DND-41 (cell line): ENCODE data around the gene TAAR9.

Experiments used
- ATAC-seq: fragments of 200-7000 bp; cut with Tn5 transposase; 3 replicates; pipeline ENCODE4 v1.9.1; 2021; ENCODE audit warnings: low read depth; ENCODE audit not compliant: insufficient read depth
- DNase-seq: peaks from one replicate; pipeline ENCODE4 v3.0.0-alpha.2; 2020
- H2AFZ ChIP-seq: 2 replicates; pipeline ENCODE4 v1.6.0; 2012; ENCODE audit warnings: low read depth, low read length
- H3K27ac ChIP-seq: 2 replicates; pipeline ENCODE4 v1.5.1; 2012; ENCODE audit warnings: low read length, inconsistent platforms
- H3K27me3 ChIP-seq: fragments of 200-600 bp; sonication (generic); 2 replicates; pipeline ENCODE4 v1.6.0; 2012; ENCODE audit warnings: low read length, mild to moderate bottlenecking, inconsistent platforms; ENCODE audit not compliant: insufficient read depth, poor library complexity
- H3K36me3 ChIP-seq: 2 replicates; pipeline ENCODE4 v1.5.1; 2012; ENCODE audit warnings: low read length, inconsistent platforms; ENCODE audit not compliant: insufficient read depth
- H3K4me1 ChIP-seq: 2 replicates; pipeline ENCODE4 v1.5.1; 2012; ENCODE audit warnings: mild to moderate bottlenecking, low read length; ENCODE audit not compliant: insufficient read depth
- H3K4me2 ChIP-seq: 2 replicates; pipeline ENCODE4 v1.6.0; 2012; ENCODE audit warnings: mild to moderate bottlenecking, moderate library complexity, low read length, inconsistent platforms; ENCODE audit not compliant: insufficient read depth
- H3K4me3 ChIP-seq, 2 experiments: fragments of 200-600 bp in 1 of 2; shearing (Covaris generic) in 1 of 2; 2 replicates each; pipeline ENCODE4 v1.5.1; 2012 to 2016; ENCODE audit warnings: inconsistent platforms in 2 of 2, low read length in 2 of 2, mild to moderate bottlenecking in 2 of 2, low read depth in 1 of 2, moderate library complexity in 1 of 2
- H3K79me2 ChIP-seq: 2 replicates; pipeline ENCODE4 v1.6.0; 2012; ENCODE audit warnings: low read length, inconsistent platforms; ENCODE audit not compliant: insufficient read depth
- H3K9ac ChIP-seq: 2 replicates; pipeline ENCODE4 v1.6.0; 2012; ENCODE audit warnings: low read depth, mild to moderate bottlenecking, inconsistent platforms, low read length, moderate library complexity
- H3K9me3 ChIP-seq: 2 replicates; pipeline ENCODE4 v1.5.1; 2012; ENCODE audit warnings: low read length, moderate library complexity, mild to moderate bottlenecking, inconsistent platforms; ENCODE audit not compliant: insufficient read depth, severe bottlenecking
- H4K20me1 ChIP-seq: 2 replicates; pipeline ENCODE4 v1.6.0; 2012; ENCODE audit warnings: low read length; ENCODE audit not compliant: insufficient read depth
- EZH2 ChIP-seq: IDR thresholded peaks from 3 replicates; pipeline ENCODE4 v1.6.1; 2012; ENCODE audit warnings: borderline replicate concordance, low read depth, mild to moderate bottlenecking, moderate library complexity, low read length, inconsistent platforms; ENCODE audit not compliant: severe bottlenecking
- TF ChIP-seq, protein P1 (sequence below): IDR thresholded peaks from 2 replicates; pipeline ENCODE4 v1.5.1; 2012; ENCODE audit warnings: borderline replicate concordance, low read length, moderate library complexity, mild to moderate bottlenecking; ENCODE audit not compliant: poor library complexity, severe bottlenecking; ENCODE audit errors: extremely low read depth

Gene TAAR9

GRCh38 chr6:132490478-132491204 lies 47.4 kb upstream of the TAAR9 start:
- ATAC-seq, result no peak
- Histone ChIP-seq H3K4me2 (no peak overlapping the region), H4K20me1 (peaks cover 12% of the 10 kb centered on the region; the same call in 1 of the 2 replicates), H3K79me2 (no peaks in the 10 kb centered on the region; the same call in 1 of the 2 replicates), H2AFZ (no peak overlapping the region), H3K9ac (no peak overlapping the region), H3K4me3 (no peak overlapping the region), H3K27ac (no peak overlapping the region), H3K9me3 (no peaks in the 10 kb centered on the region), H3K27me3 (no peaks in the 10 kb centered on the region), H3K4me1 (no peaks in the 10 kb centered on the region), H3K36me3 (0 out of 2 replicates have a peak, but pooled peaks cover 11% of the 10 kb centered on the region)
- DNase-seq, result no peak
- no peak for TF ChIP-seq EZH2
- TF ChIP-seq, protein P1, sequence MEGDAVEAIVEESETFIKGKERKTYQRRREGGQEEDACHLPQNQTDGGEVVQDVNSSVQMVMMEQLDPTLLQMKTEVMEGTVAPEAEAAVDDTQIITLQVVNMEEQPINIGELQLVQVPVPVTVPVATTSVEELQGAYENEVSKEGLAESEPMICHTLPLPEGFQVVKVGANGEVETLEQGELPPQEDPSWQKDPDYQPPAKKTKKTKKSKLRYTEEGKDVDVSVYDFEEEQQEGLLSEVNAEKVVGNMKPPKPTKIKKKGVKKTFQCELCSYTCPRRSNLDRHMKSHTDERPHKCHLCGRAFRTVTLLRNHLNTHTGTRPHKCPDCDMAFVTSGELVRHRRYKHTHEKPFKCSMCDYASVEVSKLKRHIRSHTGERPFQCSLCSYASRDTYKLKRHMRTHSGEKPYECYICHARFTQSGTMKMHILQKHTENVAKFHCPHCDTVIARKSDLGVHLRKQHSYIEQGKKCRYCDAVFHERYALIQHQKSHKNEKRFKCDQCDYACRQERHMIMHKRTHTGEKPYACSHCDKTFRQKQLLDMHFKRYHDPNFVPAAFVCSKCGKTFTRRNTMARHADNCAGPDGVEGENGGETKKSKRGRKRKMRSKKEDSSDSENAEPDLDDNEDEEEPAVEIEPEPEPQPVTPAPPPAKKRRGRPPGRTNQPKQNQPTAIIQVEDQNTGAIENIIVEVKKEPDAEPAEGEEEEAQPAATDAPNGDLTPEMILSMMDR, result no peak

DNA sequence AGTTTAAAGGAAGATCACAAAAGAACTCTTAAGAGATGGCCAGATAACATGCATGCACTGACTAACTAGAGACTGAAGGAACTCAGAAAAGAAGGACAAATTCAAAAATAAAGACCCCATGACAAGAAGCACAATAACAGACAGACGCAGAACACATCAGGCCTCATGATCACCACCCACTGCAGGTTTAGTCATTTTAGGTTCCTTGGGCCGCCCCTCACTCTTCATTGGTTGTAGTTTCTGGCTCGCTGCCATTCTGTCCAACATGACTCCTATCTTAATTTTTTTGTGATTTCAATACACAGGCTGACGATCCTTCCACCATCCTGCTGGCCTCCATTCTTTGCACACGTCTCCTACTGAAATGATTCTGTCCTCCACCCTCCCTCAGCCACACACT lies 46.8 kb upstream of the TAAR9 start:
- Histone ChIP-seq H2AFZ (no peak overlapping the region), H3K36me3 (0 out of 2 replicates have a peak, but pooled peaks cover 11% of the 10 kb centered on the region), H3K9me3 (no peaks in the 10 kb centered on the region), H3K27me3 (no peaks in the 10 kb centered on the region), H3K27ac (no peak overlapping the region), H3K79me2 (no peaks in the 10 kb centered on the region; the same call in 1 of the 2 replicates), H3K4me1 (no peaks in the 10 kb centered on the region), H3K4me2 (no peak overlapping the region), H3K4me3 (no peak overlapping the region), H3K9ac (no peak overlapping the region), H4K20me1 (peaks cover 12% of the 10 kb centered on the region; the same call in 1 of the 2 replicates)
- no peak for TF ChIP-seq EZH2
- TF ChIP-seq, protein P1, result no peak
- ATAC-seq (no peak), DNase-seq (no peak)

DNA sequence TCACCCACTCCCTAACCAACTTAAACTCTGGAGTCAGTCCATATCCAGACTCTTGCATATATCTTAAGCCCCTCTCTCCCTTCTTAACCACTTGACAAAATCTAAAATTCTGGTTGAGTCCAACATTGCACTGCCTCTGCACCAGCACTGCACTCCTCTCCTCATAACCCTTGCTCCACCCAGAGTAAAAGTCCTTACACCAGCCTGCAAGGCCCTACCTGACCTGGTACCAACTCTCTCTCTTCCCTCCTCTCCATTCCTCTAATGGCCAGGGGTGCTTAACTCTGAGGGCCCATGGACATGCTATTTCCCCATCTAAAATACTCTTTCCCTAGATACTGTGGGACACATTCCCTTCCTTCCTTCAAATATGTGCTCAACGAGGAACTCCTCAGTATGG lies 46.2 kb upstream of the TAAR9 start:
- Histone ChIP-seq H3K4me1 (no peaks in the 10 kb centered on the region), H3K27ac (no peak overlapping the region), H3K36me3 (0 out of 2 replicates have a peak, but pooled peaks cover 11% of the 10 kb centered on the region), H4K20me1 (peaks cover 12% of the 10 kb centered on the region; the same call in 1 of the 2 replicates), H3K27me3 (no peaks in the 10 kb centered on the region), H3K9me3 (no peaks in the 10 kb centered on the region), H2AFZ (no peak overlapping the region), H3K9ac (no peak overlapping the region), H3K79me2 (no peaks in the 10 kb centered on the region; the same call in 1 of the 2 replicates), H3K4me2 (no peak overlapping the region), H3K4me3 (no peak overlapping the region)
- ATAC-seq, result no peak
- no peak for TF ChIP-seq EZH2
- TF ChIP-seq, protein P1, result no peak
- DNase-seq, result no peak
